MM.1S (cell line): ENCODE measurements around the gene CDX1.

Experiments used
- DNase-seq: peaks from one replicate; pipeline ENCODE4 v3.0.0-alpha.2; 2015
- H2AFZ ChIP-seq: fragments of 300-600 bp; sonication (generic); 2 replicates; pipeline ENCODE4 v1.6.0; 2016; ENCODE audit warnings: antibody characterized with exemption, low read length
- H3F3A ChIP-seq: fragments of 300-600 bp; sonication (generic); 2 replicates; pipeline ENCODE4 v1.6.1; 2016; ENCODE audit warnings: mild to moderate bottlenecking, antibody characterized with exemption, low read length, moderate library complexity, mixed read lengths; ENCODE audit not compliant: insufficient read depth
- H3K27ac ChIP-seq: fragments of 300-600 bp; sonication (generic); 2 replicates; pipeline ENCODE4 v1.5.1; 2016; ENCODE audit warnings: mild to moderate bottlenecking, low read length
- H3K27me3 ChIP-seq: fragments of 300-600 bp; sonication (generic); replicated peaks from 2 replicates; pipeline ENCODE4 v1.6.0; 2016; ENCODE audit warnings: low read length; ENCODE audit not compliant: insufficient read depth
- H3K36me3 ChIP-seq: fragments of 300-600 bp; sonication (generic); replicated peaks from 2 replicates; pipeline ENCODE4 v1.6.1; 2016; ENCODE audit warnings: mild to moderate bottlenecking, low read length, mixed read lengths; ENCODE audit not compliant: insufficient read depth
- H3K4me1 ChIP-seq: fragments of 300-600 bp; sonication (generic); 2 replicates; pipeline ENCODE4 v1.6.1; 2016; ENCODE audit warnings: low read length, mixed read lengths
- H3K4me2 ChIP-seq: fragments of 300-600 bp; sonication (generic); 2 replicates; pipeline ENCODE4 v1.6.0; 2016; ENCODE audit warnings: low read depth, low read length
- H3K4me3 ChIP-seq: fragments of 300-600 bp; sonication (generic); 2 replicates; pipeline ENCODE4 v1.5.1; 2016; ENCODE audit warnings: low read length, mixed read lengths
- H3K79me2 ChIP-seq: fragments of 300-600 bp; sonication (generic); 2 replicates; pipeline ENCODE4 v1.6.1; 2016; ENCODE audit warnings: mixed run types, low read length, mixed read lengths
- H3K9ac ChIP-seq: fragments of 300-600 bp; sonication (generic); 2 replicates; pipeline ENCODE4 v1.6.1; 2016; ENCODE audit warnings: low read length, mixed read lengths
- H3K9me2 ChIP-seq: fragments of 300-600 bp; sonication (generic); replicated peaks from 2 replicates; pipeline ENCODE4 v1.6.1; 2016; ENCODE audit warnings: mild to moderate bottlenecking, low read length, mixed read lengths; ENCODE audit not compliant: insufficient read depth
- H3K9me3 ChIP-seq: fragments of 300-600 bp; sonication (generic); replicated peaks from 2 replicates; pipeline ENCODE4 v1.6.1; 2016; ENCODE audit warnings: mild to moderate bottlenecking, low read length, mixed read lengths; ENCODE audit not compliant: insufficient read depth
- H4K20me1 ChIP-seq: fragments of 300-600 bp; sonication (generic); 2 replicates; pipeline ENCODE4 v1.6.1; 2016; ENCODE audit warnings: mild to moderate bottlenecking, low read length, moderate library complexity, mixed read lengths; ENCODE audit not compliant: insufficient read depth
- EZH2 ChIP-seq: fragments of 300-600 bp; sonication (generic); optimal IDR thresholded peaks from 2 replicates; pipeline ENCODE3; 2017; ENCODE audit warnings: low read depth, mild to moderate bottlenecking, antibody characterized with exemption, low read length, mixed read lengths
- EZH2phosphoT487 ChIP-seq: fragments of 300-600 bp; sonication (generic); IDR thresholded peaks from 2 replicates; pipeline ENCODE4 v1.6.1; 2018; ENCODE audit warnings: antibody characterized with exemption, low read length
- TF ChIP-seq, protein P1 (sequence below): fragments of 300-600 bp; sonication (generic); IDR thresholded peaks from 2 replicates; pipeline ENCODE4 v1.5.1; 2016; ENCODE audit warnings: antibody characterized with exemption, low read length, mixed read lengths

CDX1 gene

DNA sequence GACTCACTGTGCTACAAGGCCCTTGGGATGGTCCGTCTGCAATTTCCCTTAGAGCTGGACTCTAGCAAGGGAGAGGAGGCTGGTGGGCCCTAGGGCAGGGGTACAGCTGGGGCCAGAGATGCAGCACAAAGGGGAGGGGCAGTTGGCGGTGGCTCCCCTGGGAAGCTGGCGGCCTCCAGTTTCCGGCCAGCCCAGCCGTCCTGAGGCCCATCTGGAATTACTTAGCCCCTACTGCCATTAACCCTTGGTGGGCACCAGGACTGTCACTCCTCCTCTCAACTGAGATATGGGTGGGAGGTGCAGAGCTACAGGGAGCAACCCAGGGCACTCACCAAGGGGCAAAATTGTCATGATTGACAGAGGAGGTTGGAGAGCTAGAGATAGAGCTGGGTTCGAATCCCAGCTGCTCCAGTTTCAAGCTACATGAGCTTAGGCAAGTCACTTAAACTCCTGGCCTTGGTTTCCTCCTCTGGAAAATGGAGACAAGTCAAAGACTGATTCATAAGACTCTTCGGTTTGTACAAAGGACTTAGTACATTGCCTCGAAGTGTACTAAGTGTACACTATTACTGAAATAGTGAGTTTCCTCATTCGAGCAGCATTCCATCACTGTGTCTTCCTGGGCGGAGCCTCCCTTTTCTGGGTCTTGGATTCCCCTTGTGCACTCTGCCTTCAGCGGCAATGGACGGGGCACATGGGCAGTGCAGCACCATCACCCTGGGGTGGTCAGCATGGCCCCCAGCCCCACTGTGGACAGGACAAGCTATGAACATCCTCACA is 8.2 kb upstream of the CDX1 start:
- no peaks in the 10 kb centered on the region for H4K20me1 ChIP-seq
- no peaks in the 10 kb centered on the region for H3F3A ChIP-seq
- H3K9me2 ChIP-seq = no peaks in the 10 kb centered on the region
- H3K9ac ChIP-seq = no peak overlapping the region
- no peaks in the 10 kb centered on the region for H3K9me3 ChIP-seq
- DNase-seq = no peak
- H3K4me2 ChIP-seq = no peak overlapping the region
- H3K4me3 ChIP-seq = no peak overlapping the region
- no peaks in the 10 kb centered on the region for H3K79me2 ChIP-seq
- H3K27ac ChIP-seq = no peak overlapping the region
- no peaks in the 10 kb centered on the region for H3K4me1 ChIP-seq
- no peaks in the 10 kb centered on the region for H3K36me3 ChIP-seq
- no peak overlapping the region for H2AFZ ChIP-seq
- TF ChIP-seq EZH2phosphoT487 (no peak), EZH2 (no peak)
- TF ChIP-seq, protein P1, sequence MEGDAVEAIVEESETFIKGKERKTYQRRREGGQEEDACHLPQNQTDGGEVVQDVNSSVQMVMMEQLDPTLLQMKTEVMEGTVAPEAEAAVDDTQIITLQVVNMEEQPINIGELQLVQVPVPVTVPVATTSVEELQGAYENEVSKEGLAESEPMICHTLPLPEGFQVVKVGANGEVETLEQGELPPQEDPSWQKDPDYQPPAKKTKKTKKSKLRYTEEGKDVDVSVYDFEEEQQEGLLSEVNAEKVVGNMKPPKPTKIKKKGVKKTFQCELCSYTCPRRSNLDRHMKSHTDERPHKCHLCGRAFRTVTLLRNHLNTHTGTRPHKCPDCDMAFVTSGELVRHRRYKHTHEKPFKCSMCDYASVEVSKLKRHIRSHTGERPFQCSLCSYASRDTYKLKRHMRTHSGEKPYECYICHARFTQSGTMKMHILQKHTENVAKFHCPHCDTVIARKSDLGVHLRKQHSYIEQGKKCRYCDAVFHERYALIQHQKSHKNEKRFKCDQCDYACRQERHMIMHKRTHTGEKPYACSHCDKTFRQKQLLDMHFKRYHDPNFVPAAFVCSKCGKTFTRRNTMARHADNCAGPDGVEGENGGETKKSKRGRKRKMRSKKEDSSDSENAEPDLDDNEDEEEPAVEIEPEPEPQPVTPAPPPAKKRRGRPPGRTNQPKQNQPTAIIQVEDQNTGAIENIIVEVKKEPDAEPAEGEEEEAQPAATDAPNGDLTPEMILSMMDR = no peak
- no peaks in the 10 kb centered on the region for H3K27me3 ChIP-seq

DNA sequence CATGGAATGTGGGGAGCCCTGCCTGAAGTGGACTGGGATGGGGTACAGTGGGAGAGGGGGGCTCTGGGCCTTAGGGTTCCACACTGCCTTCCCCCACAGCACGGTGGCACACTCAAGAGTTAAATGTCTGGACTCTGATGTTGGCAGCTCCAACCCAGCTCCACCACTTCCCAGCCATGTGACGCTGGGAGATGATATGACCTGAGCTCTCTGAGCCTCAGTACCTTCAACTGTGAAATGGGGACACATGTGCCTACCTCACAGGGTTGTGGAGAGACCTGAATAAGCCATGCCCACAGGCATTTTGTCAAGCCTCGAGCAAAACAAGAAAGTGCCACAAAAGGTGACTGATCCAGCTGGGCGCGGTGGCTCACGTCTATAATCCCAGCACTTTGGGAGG is 7.5 kb upstream of the CDX1 start:
- H3K9me3 ChIP-seq = no peaks in the 10 kb centered on the region
- H3K4me3 ChIP-seq = no peak overlapping the region
- no peaks in the 10 kb centered on the region for H3K79me2 ChIP-seq
- H3F3A ChIP-seq = no peaks in the 10 kb centered on the region
- no peaks in the 10 kb centered on the region for H3K36me3 ChIP-seq
- no peak overlapping the region for H3K9ac ChIP-seq
- H2AFZ ChIP-seq = no peak overlapping the region
- H3K4me2 ChIP-seq = no peak overlapping the region
- H3K27me3 ChIP-seq = no peaks in the 10 kb centered on the region
- H4K20me1 ChIP-seq = no peaks in the 10 kb centered on the region
- no peak for DNase-seq
- H3K9me2 ChIP-seq = no peaks in the 10 kb centered on the region
- no peaks in the 10 kb centered on the region for H3K4me1 ChIP-seq
- H3K27ac ChIP-seq = no peak overlapping the region
- TF ChIP-seq EZH2 = no peak
- TF ChIP-seq EZH2phosphoT487 = no peak
- TF ChIP-seq, protein P1 = no peak

DNA sequence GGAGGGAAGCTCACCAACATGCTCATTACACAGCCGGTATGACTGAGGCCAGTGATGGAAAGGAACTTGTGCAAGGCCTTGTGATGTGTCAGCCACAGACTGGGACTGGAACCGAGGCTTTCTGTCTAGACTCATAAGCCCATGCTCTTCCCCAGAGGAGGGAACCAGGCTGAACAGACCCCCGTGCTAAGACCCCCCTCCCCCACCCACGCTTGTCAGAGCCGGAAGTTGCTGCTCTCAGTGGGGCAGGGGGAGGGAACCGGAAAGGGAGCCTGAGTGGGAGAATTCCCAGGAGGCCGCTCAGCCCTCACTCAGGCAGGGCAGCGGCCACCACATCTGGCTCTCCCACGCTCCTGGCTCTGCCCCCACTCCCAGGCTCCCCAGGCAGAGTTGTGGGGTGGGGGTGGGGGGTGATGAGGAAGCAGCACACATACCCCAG is 6.8 kb upstream of the CDX1 start:
- Histone ChIP-seq H3K4me1 (no peaks in the 10 kb centered on the region), H3K9me3 (no peaks in the 10 kb centered on the region), H3K27ac (no peak overlapping the region), H3K36me3 (no peaks in the 10 kb centered on the region), H3K9me2 (no peaks in the 10 kb centered on the region), H3K4me3 (no peak overlapping the region), H4K20me1 (no peaks in the 10 kb centered on the region), H3K4me2 (no peak overlapping the region), H3K9ac (no peak overlapping the region), H3K79me2 (no peaks in the 10 kb centered on the region), H3K27me3 (no peaks in the 10 kb centered on the region), H2AFZ (no peak overlapping the region), H3F3A (no peaks in the 10 kb centered on the region)
- no peak for DNase-seq
- TF ChIP-seq, protein P1 = no peak
- TF ChIP-seq EZH2phosphoT487 (no peak), EZH2 (no peak)
